ENCODE data around the gene PPFIBP2.
"Not testable (repeated sequence)": the region's sequence is repeated elsewhere in the genome, so short reads cannot be mapped to it uniquely, and the experiment has no call there.

The PPFIBP2 gene

GRCh38 chr11:7651140-7651551 lies 137.3 kb downstream of the PPFIBP2 start:
- TF ChIP-seq CTCF (IDR thresholded peaks at IDR 0.05; ENCODE audit: low read depth, low read length): no peak
- DNase-seq (ENCODE audit: extremely low read depth, low read depth): no peak

- no peak for DNase-seq (ENCODE audit: extremely low read depth, low read depth)
- no peak for TF ChIP-seq CTCF (IDR thresholded peaks at IDR 0.05; ENCODE audit: low read depth, low read length)
Observed at GRCh38 chr11:7651700-7652099, 137.9 kb downstream of the PPFIBP2 start.

GRCh38 chr11:7654195-7654705 lies 140.5 kb downstream of the PPFIBP2 start:
- no peak for DNase-seq (ENCODE audit: extremely low read depth, low read depth)
- no peak for TF ChIP-seq CTCF (IDR thresholded peaks at IDR 0.05; ENCODE audit: low read depth, low read length)

GRCh38 chr11:7655253-7656217 lies 141.7 kb downstream of the PPFIBP2 start:
- no peak for TF ChIP-seq CTCF (IDR thresholded peaks at IDR 0.05; ENCODE audit: low read depth, low read length)
- DNase-seq (ENCODE audit: extremely low read depth, low read depth): no peak

- TF ChIP-seq CTCF (IDR thresholded peaks at IDR 0.05; ENCODE audit: low read depth, low read length): no peak
- no peak for DNase-seq (ENCODE audit: extremely low read depth, low read depth)
Observed at GRCh38 chr11:7656704-7657103, 142.9 kb downstream of the PPFIBP2 start.

- peak; percentile 60 for DNase-seq (ENCODE audit: extremely low read depth, low read depth)
- peak; percentile 71 for TF ChIP-seq CTCF (IDR thresholded peaks at IDR 0.05; ENCODE audit: low read depth, low read length)
Observed at GRCh38 chr11:7657306-7658025, 143.7 kb downstream of the PPFIBP2 start.

- not testable (repeated sequence) for DNase-seq (ENCODE audit: extremely low read depth, low read depth)
Observed at GRCh38 chr11:7663531-7663930, 149.7 kb downstream of the PPFIBP2 start.

Data from AG09319 (cell line).